H1 (cell line): ENCODE results near the gene MRTO4.
"Not testable (repeated sequence)": the region's sequence is repeated elsewhere in the genome, so short reads cannot be mapped to it uniquely, and the experiment has no call there.

Experiments used
- CTCF ChIP-seq, 3 experiments: IDR thresholded peaks; 1 replicate in 2 of 3; 2 replicates in 1 of 3; pipeline versions ENCODE4 v1.5.1 to v1.6.1; 2011; ENCODE audit warnings: low read length in 3 of 3, mild to moderate bottlenecking in 3 of 3, inconsistent platforms in 2 of 3, low read depth in 1 of 3, moderate library complexity in 1 of 3; ENCODE audit not compliant: insufficient read depth in 1 of 3; ENCODE audit errors: control extremely low read depth in 1 of 3
- EGR1 ChIP-seq: IDR thresholded peaks from 2 replicates; pipeline ENCODE4 v1.6.1; 2011; ENCODE audit warnings: low read depth, low read length, borderline replicate concordance
- EP300 ChIP-seq, 2 experiments: IDR thresholded peaks; 1 replicate in 1 of 2; 2 replicates in 1 of 2; pipeline ENCODE4 v1.6.1; 2011 to 2012; ENCODE audit warnings: low read depth in 2 of 2, low read length in 2 of 2, mild to moderate bottlenecking in 2 of 2, borderline replicate concordance in 1 of 2, inconsistent platforms in 1 of 2, moderate library complexity in 1 of 2
- EZH2 ChIP-seq: fragments of 200-600 bp; sonication (generic); IDR thresholded peaks from 2 replicates; pipeline ENCODE4 v1.7.1; 2012; ENCODE audit warnings: low read depth, mild to moderate bottlenecking, moderate library complexity, low read length, inconsistent platforms; ENCODE audit not compliant: severe bottlenecking
- GABPA ChIP-seq: IDR thresholded peaks from 2 replicates; pipeline ENCODE4 v1.6.1; 2011; ENCODE audit warnings: mild to moderate bottlenecking, low read length, moderate library complexity, borderline replicate concordance; ENCODE audit not compliant: insufficient read depth
- HDAC2 ChIP-seq, 2 experiments: fragments of 300-600 bp in 1 of 2; sonication (generic) in 1 of 2; IDR thresholded peaks; 2 replicates each; pipeline ENCODE4 v1.6.1; 2011 to 2012; ENCODE audit warnings: low read depth in 2 of 2, low read length in 2 of 2, mild to moderate bottlenecking in 2 of 2, moderate library complexity in 2 of 2, borderline replicate concordance in 1 of 2, inconsistent platforms in 1 of 2
- MAX ChIP-seq: IDR thresholded peaks from 2 replicates; pipeline ENCODE4 v1.6.1; 2012; ENCODE audit warnings: inconsistent platforms
- PHF8 ChIP-seq: fragments of 200-600 bp; sonication (generic); conservative IDR thresholded peaks from 2 replicates; pipeline ENCODE4 v1.7.1; 2012; ENCODE audit warnings: low read depth, mild to moderate bottlenecking, inconsistent platforms, low read length, moderate library complexity
- POLR2A ChIP-seq, 2 experiments: IDR thresholded peaks; 1 replicate in 1 of 2; 2 replicates in 1 of 2; pipeline ENCODE4 v1.6.1; 2011; ENCODE audit warnings: low read depth in 2 of 2, low read length in 2 of 2, mild to moderate bottlenecking in 2 of 2; ENCODE audit errors: control extremely low read depth in 1 of 2
- POLR2AphosphoS5 ChIP-seq: IDR thresholded peaks from 2 replicates; pipeline ENCODE4 v1.6.1; 2011; ENCODE audit warnings: low read depth, low read length
- RFX5 ChIP-seq: IDR thresholded peaks from 2 replicates; pipeline ENCODE4 v1.6.1; 2011; ENCODE audit warnings: low read depth, low read length, improper control_type of control experiment, borderline replicate concordance
- YY1 ChIP-seq: IDR thresholded peaks from 2 replicates; pipeline ENCODE4 v1.6.1; 2011; ENCODE audit warnings: low read depth, mild to moderate bottlenecking, low read length
- ZNF274 ChIP-seq: IDR thresholded peaks from 2 replicates; pipeline ENCODE4 v1.7.0; 2012; ENCODE audit warnings: low read length, borderline replicate concordance; ENCODE audit errors: extremely low read depth

- not testable (repeated sequence) for TF ChIP-seq HDAC2 (IDR thresholded peaks at IDR 0.05; ENCODE audit: borderline replicate concordance in 1 of 2, low read depth in 2 of 2, low read length in 2 of 2); EZH2; CTCF (IDR thresholded peaks at IDR 0.05; ENCODE audit: control extremely low read depth in 1 of 3, insufficient read depth in 1 of 3, low read depth in 1 of 3, low read length in 3 of 3); MAX; POLR2A (IDR thresholded peaks at IDR 0.05; ENCODE audit: control extremely low read depth in 1 of 2, low read depth in 2 of 2, low read length in 2 of 2); PHF8; GABPA; POLR2AphosphoS5; YY1; ZNF274; EP300 (IDR thresholded peaks at IDR 0.05; ENCODE audit: borderline replicate concordance in 1 of 2, low read depth in 2 of 2, low read length in 2 of 2); RFX5; EGR1
Measured at GRCh38 chr1:19269427-19270342, 18.1 kb downstream of the MRTO4 start.
